WTC11 (cell line): Measurements from ENCODE around the gene LARGE1. TPM values are rescaled to one million over a fixed set of nuclear protein-coding genes. Genes with fewer than 3 reads are reported as not detected.

ENCODE experiments used
- ATAC-seq: fragments of 200-7000 bp; cut with Tn5 transposase; 2 replicates; pipeline ENCODE4 v1.10.0; 2021; ENCODE audit warnings: mild to moderate bottlenecking, moderate library complexity
- CTCF ChIA-PET: fragments of 300-600 bp; sonication (Branson Sonifier 250); formaldehyde crosslinking; loops from one replicate; lab custom pipeline; 2021; ENCODE audit warnings: antibody characterized with exemption; lab: Charles Lee
- POLR2A ChIA-PET: fragments of 350-600 bp; sonication (Branson Sonifier 250); formaldehyde crosslinking; loops from one replicate; lab custom pipeline; 2021; ENCODE audit warnings: antibody characterized with exemption; lab: Charles Lee
- DNase-seq: peaks from one replicate; pipeline ENCODE4 v3.0.0; 2021; ENCODE audit warnings: low spot score
- H3K27ac Mint-ChIP-seq: 2 replicates; pipeline ENCODE4 v1.8.0; 2021; ENCODE audit warnings: mixed read lengths
- H3K27me3 Mint-ChIP-seq: 2 replicates; pipeline ENCODE4 v1.8.0; 2021; ENCODE audit warnings: low read depth, mild to moderate bottlenecking, moderate library complexity, mixed read lengths
- H3K36me3 Mint-ChIP-seq: 2 replicates; pipeline ENCODE4 v1.8.0; 2021; ENCODE audit warnings: mixed read lengths
- H3K4me1 Mint-ChIP-seq: 2 replicates; pipeline ENCODE4 v1.8.0; 2022; ENCODE audit warnings: mixed read lengths
- H3K4me3 Mint-ChIP-seq: 2 replicates; pipeline ENCODE4 v1.8.0; 2021; ENCODE audit warnings: mild to moderate bottlenecking, moderate library complexity, mixed read lengths
- H3K9me3 Mint-ChIP-seq: 2 replicates; pipeline ENCODE4 v1.8.0; 2021; ENCODE audit warnings: mixed read lengths
- EMX1 ChIP-seq: fragments of 250-450 bp; sonication (Bioruptor Pico); IDR thresholded peaks from 2 replicates; pipeline ENCODE4 v1.8.0; 2021; ENCODE audit warnings: mild to moderate bottlenecking
- FOXJ3 ChIP-seq: sonication (generic); formaldehyde crosslinking; IDR thresholded peaks from 2 replicates; pipeline ENCODE4 v1.9.0; 2021; ENCODE audit warnings: missing genetic modification reagents, mild to moderate bottlenecking, borderline replicate concordance
- GRHL2 ChIP-seq: fragments of 250-450 bp; sonication (Bioruptor Pico); IDR thresholded peaks from 2 replicates; pipeline ENCODE4 v1.8.0; 2022; ENCODE audit warnings: mild to moderate bottlenecking, moderate library complexity; ENCODE audit not compliant: insufficient replicate concordance, severe bottlenecking
- HMGA2 ChIP-seq: fragments of 250-450 bp; sonication (Bioruptor Pico); IDR thresholded peaks from 2 replicates; pipeline ENCODE4 v1.4.0; 2021; ENCODE audit warnings: mild to moderate bottlenecking, moderate library complexity
- JUN ChIP-seq: sonication (generic); formaldehyde crosslinking; IDR thresholded peaks from 2 replicates; pipeline ENCODE4 v1.8.0; 2023; ENCODE audit warnings: mild to moderate bottlenecking, missing genetic modification reagents
- KAT7 ChIP-seq: sonication (generic); formaldehyde crosslinking; IDR thresholded peaks from 2 replicates; pipeline ENCODE4 v1.8.1; 2023; ENCODE audit warnings: missing genetic modification reagents, mild to moderate bottlenecking, borderline replicate concordance
- NFYB ChIP-seq: sonication (generic); formaldehyde crosslinking; conservative IDR thresholded peaks from 2 replicates; pipeline ENCODE4 v1.8.0; 2022; ENCODE audit warnings: low read depth, missing genetic modification reagents
- OVOL2 ChIP-seq: fragments of 250-450 bp; sonication (Bioruptor Pico); IDR thresholded peaks from 2 replicates; pipeline ENCODE4 v1.9.0; 2021; ENCODE audit warnings: mild to moderate bottlenecking, borderline replicate concordance
- PRRX2 ChIP-seq: fragments of 250-450 bp; sonication (Bioruptor Pico); IDR thresholded peaks from 2 replicates; pipeline ENCODE4 v1.8.0; 2021; ENCODE audit warnings: mild to moderate bottlenecking
- RORB ChIP-seq: fragments of 250-450 bp; sonication (Bioruptor Pico); IDR thresholded peaks from 2 replicates; pipeline ENCODE4 v1.9.0; 2021; ENCODE audit warnings: mild to moderate bottlenecking
- SMAD4 ChIP-seq: sonication (generic); formaldehyde crosslinking; IDR thresholded peaks from 2 replicates; pipeline ENCODE4 v1.8.0; 2022; ENCODE audit warnings: mild to moderate bottlenecking, missing genetic modification reagents
- SOX15 ChIP-seq: fragments of 250-450 bp; sonication (Bioruptor Pico); IDR thresholded peaks from 2 replicates; pipeline ENCODE4 v1.9.0; 2021; ENCODE audit warnings: mild to moderate bottlenecking
- TCF7 ChIP-seq: sonication (generic); formaldehyde crosslinking; IDR thresholded peaks from 2 replicates; pipeline ENCODE4 v1.8.0; 2022; ENCODE audit warnings: mild to moderate bottlenecking, low read depth, missing genetic modification reagents, moderate library complexity
- TEAD1 ChIP-seq: sonication (generic); formaldehyde crosslinking; IDR thresholded peaks from 2 replicates; pipeline ENCODE4 v1.8.0; 2022; ENCODE audit warnings: mild to moderate bottlenecking, missing genetic modification reagents
- TEAD4 ChIP-seq: sonication (generic); formaldehyde crosslinking; IDR thresholded peaks from 2 replicates; pipeline ENCODE4 v1.8.0; 2022; ENCODE audit warnings: mild to moderate bottlenecking, missing genetic modification reagents
- TP53 ChIP-seq: sonication (generic); formaldehyde crosslinking; IDR thresholded peaks from 2 replicates; pipeline ENCODE4 v1.8.1; 2023; ENCODE audit warnings: mild to moderate bottlenecking, missing genetic modification reagents
- ZBTB21 ChIP-seq: sonication (generic); formaldehyde crosslinking; IDR thresholded peaks from 2 replicates; pipeline ENCODE4 v1.8.1; 2023; ENCODE audit warnings: mild to moderate bottlenecking, missing genetic modification reagents, borderline replicate concordance
- ZNF219 ChIP-seq: sonication (generic); formaldehyde crosslinking; IDR thresholded peaks from 2 replicates; pipeline ENCODE4 v1.8.0; 2023; ENCODE audit warnings: missing genetic modification reagents, mild to moderate bottlenecking, borderline replicate concordance
- ZNF263 ChIP-seq: sonication (generic); formaldehyde crosslinking; IDR thresholded peaks from 2 replicates; pipeline ENCODE4 v1.8.1; 2022; ENCODE audit warnings: low read depth, mild to moderate bottlenecking, moderate library complexity, missing genetic modification reagents
- ZNF423 ChIP-seq: fragments of 250-450 bp; sonication (Bioruptor Pico); IDR thresholded peaks from 2 replicates; pipeline ENCODE4 v2.1.2; 2022; ENCODE audit warnings: mild to moderate bottlenecking, moderate library complexity
- total RNA-seq: library from RNA; stranded (reverse); gene quantifications from 3 replicates; pipeline ENCODE4 v1.2.3, GENCODE V29; 2021
- TF ChIP-seq, protein P1 (sequence below): sonication (generic); formaldehyde crosslinking; IDR thresholded peaks from 2 replicates; pipeline ENCODE4 v1.8.1; 2023; ENCODE audit warnings: mild to moderate bottlenecking, missing genetic modification reagents, moderate library complexity
- TF ChIP-seq, protein P2 (sequence below): fragments of 250-450 bp; sonication (Bioruptor Pico); IDR thresholded peaks from 2 replicates; pipeline ENCODE4 v1.8.0; 2021; ENCODE audit warnings: mild to moderate bottlenecking
- TF ChIP-seq, protein P3 (sequence below): sonication (generic); formaldehyde crosslinking; IDR thresholded peaks from 2 replicates; pipeline ENCODE4 v1.8.1; 2022; ENCODE audit warnings: low read depth, missing genetic modification reagents, borderline replicate concordance
- TF ChIP-seq, protein P4 (sequence below): sonication (generic); formaldehyde crosslinking; IDR thresholded peaks from 2 replicates; pipeline ENCODE4 v1.8.0; 2023; ENCODE audit warnings: missing genetic modification reagents
- TF ChIP-seq, protein P5 (sequence below): fragments of 250-450 bp; sonication (Bioruptor Pico); conservative IDR thresholded peaks from 2 replicates; pipeline ENCODE4 v1.9.0; 2021; ENCODE audit warnings: mild to moderate bottlenecking

LARGE1 gene
- total RNA-seq, 1 experiment from 2014 or later, result 72.6 TPM

DNA sequence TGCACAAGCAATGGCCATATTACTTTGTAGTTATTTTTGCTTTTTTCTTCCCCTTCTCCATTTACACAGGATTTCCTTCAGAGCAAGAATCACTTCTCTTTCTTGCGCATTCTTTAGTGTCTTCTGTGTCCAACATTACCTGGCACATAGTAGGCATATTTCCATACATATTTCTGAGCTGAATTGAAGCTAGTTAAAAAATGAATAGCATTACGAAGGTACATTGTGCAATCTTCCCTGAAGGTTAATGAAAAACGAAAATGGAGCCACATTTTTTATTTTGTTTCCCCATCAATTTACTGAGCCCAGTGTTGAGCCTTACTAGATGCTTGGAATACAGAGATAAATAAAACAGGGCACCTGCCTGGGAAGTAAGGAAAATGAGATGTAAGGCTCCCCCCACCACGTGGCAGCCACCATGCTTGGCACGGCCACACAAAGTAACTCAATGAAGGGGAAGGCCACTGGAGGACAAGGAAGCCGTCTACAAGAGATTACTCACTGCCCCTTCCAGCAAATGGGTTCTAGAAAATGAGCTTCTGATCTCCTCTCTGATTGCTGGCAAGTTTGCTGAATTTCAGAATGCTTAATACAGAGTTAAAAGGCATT is 381.9 kb downstream of the LARGE1 start:
- POLR2A ChIA-PET, result no interaction called here
- CTCF ChIA-PET, result interaction anchor here (0.5 kb wide), 1 partner anchor 30 kb away, joined by 3 read pairs; no protein-coding TSS in a partner anchor
- Mint-ChIP-seq H3K27me3 (no peaks in the 10 kb centered on the region), H3K4me1 (peaks cover 2% of the 10 kb centered on the region), H3K9me3 (no peaks in the 10 kb centered on the region), H3K36me3 (no peaks in the 10 kb centered on the region; the same call in 1 of the 2 replicates), H3K27ac (no peak overlapping the region), H3K4me3 (no peak overlapping the region)
- no peak for DNase-seq
- no peak for ATAC-seq
- TF ChIP-seq ZNF263 (CRISPR knock-in tag) (no peak), SOX15 (CRISPR knock-in tag) (no peak), RORB (no peak), HMGA2 (CRISPR knock-in tag) (no peak), JUN (no peak), TEAD4 (CRISPR knock-in tag) (no peak), SMAD4 (no peak), TEAD1 (CRISPR knock-in tag) (no peak)
- TF ChIP-seq, protein P1, sequence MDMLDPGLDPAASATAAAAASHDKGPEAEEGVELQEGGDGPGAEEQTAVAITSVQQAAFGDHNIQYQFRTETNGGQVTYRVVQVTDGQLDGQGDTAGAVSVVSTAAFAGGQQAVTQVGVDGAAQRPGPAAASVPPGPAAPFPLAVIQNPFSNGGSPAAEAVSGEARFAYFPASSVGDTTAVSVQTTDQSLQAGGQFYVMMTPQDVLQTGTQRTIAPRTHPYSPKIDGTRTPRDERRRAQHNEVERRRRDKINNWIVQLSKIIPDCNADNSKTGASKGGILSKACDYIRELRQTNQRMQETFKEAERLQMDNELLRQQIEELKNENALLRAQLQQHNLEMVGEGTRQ (CRISPR knock-in tag), result no peak

DNA sequence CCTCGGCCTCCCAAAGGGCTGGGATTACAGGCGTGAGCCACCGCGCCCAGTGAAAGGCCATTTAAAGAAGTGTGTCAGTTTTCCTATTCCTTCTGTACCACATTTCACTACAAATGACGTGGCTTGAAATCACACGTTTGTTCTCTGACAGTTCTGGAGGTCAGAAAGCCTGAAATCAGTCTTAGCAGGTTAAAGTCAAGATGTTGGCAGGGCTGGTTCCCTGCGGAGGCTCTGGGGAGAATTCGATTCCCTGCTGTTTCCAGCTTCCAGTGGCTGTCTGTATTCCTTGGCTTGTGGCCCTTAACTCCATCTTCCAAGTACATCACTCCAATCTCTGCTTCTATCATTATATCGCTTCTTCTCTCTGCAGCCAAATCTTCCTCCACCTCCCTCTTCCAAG is 383.2 kb downstream of the LARGE1 start:
- ATAC-seq, result no peak
- no peaks in the 10 kb centered on the region for H3K4me1 Mint-ChIP-seq
- TF ChIP-seq ZBTB21 (no peak), KAT7 (CRISPR knock-in tag) (no peak), TCF7 (CRISPR knock-in tag) (no peak), ZNF219 (CRISPR knock-in tag) (no peak), EMX1 (no peak), GRHL2 (CRISPR knock-in tag) (no peak), PRRX2 (CRISPR knock-in tag) (no peak), OVOL2 (CRISPR knock-in tag) (no peak), TP53 (CRISPR knock-in tag) (no peak), NFYB (CRISPR knock-in tag) (no peak), FOXJ3 (CRISPR knock-in tag) (no peak), RORB (no peak), ZNF423 (CRISPR knock-in tag) (no peak)
- TF ChIP-seq, protein P2, sequence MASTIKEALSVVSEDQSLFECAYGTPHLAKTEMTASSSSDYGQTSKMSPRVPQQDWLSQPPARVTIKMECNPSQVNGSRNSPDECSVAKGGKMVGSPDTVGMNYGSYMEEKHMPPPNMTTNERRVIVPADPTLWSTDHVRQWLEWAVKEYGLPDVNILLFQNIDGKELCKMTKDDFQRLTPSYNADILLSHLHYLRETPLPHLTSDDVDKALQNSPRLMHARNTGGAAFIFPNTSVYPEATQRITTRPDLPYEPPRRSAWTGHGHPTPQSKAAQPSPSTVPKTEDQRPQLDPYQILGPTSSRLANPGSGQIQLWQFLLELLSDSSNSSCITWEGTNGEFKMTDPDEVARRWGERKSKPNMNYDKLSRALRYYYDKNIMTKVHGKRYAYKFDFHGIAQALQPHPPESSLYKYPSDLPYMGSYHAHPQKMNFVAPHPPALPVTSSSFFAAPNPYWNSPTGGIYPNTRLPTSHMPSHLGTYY, result no peak
- TF ChIP-seq, protein P3, sequence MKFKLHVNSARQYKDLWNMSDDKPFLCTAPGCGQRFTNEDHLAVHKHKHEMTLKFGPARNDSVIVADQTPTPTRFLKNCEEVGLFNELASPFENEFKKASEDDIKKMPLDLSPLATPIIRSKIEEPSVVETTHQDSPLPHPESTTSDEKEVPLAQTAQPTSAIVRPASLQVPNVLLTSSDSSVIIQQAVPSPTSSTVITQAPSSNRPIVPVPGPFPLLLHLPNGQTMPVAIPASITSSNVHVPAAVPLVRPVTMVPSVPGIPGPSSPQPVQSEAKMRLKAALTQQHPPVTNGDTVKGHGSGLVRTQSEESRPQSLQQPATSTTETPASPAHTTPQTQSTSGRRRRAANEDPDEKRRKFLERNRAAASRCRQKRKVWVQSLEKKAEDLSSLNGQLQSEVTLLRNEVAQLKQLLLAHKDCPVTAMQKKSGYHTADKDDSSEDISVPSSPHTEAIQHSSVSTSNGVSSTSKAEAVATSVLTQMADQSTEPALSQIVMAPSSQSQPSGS (CRISPR knock-in tag), result no peak
- TF ChIP-seq, protein P4, sequence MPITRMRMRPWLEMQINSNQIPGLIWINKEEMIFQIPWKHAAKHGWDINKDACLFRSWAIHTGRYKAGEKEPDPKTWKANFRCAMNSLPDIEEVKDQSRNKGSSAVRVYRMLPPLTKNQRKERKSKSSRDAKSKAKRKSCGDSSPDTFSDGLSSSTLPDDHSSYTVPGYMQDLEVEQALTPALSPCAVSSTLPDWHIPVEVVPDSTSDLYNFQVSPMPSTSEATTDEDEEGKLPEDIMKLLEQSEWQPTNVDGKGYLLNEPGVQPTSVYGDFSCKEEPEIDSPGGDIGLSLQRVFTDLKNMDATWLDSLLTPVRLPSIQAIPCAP, result no peak
- TF ChIP-seq, protein P5, sequence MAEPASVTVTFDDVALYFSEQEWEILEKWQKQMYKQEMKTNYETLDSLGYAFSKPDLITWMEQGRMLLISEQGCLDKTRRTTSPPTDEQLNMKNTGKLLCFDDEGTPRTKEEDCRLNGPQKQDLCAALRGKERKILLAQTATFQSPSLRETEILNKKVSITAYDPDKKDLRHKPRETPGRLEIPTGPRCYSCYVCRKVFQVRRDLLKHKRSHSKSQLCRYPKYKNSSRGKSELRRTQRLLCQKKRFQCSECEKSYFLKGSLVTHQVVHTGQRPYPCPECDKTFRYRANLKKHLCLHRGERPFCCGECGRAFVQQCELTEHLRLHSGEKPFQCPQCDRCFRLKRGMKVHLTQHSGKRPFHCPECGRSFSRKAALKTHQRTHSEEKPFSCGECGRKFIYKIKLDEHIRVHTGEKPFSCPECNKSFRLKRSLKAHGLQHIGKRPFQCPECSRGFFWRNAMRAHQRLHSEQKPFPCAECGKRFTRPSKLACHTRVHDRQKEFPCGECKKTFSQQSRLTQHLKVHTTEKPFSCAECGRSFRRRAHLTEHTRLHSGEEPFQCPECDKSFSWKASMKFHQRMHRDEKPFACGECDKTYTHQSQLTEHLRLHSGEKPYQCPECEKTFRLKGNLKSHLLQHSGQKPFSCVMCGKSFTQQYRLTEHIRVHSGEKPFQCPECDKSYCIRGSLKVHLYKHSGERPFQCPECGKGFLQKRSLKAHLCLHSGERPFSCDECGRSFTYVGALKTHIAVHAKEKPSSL (CRISPR knock-in tag), result no peak

More for the DNA sequence above, 383.2 kb downstream of the LARGE1 start:
- ChIA-PET CTCF (no interaction called here), POLR2A (no interaction called here)
- Mint-ChIP-seq H3K27ac (no peak overlapping the region), H3K27me3 (no peaks in the 10 kb centered on the region), H3K36me3 (no peaks in the 10 kb centered on the region; the same call in 1 of the 2 replicates), H3K9me3 (no peaks in the 10 kb centered on the region), H3K4me3 (no peak overlapping the region)
- DNase-seq, result no peak
